ENCODE measurements around the gene MCM9.
A peak's percentile ranks its signal among the peaks of the same experiment; 100 is the strongest.

Gene MCM9

GRCh38 chr6:118934461-118935330 is at the start of gene MCM9:
Gene MCM9, minus strand, starts transcription at chr6:118935159. Its CDS starts 3,436 bp downstream, at chr6:118931723.
- DNase-seq, result peak; percentile 91

- no peak for DNase-seq
Measured at GRCh38 chr6:118984342-118984741, 49.4 kb upstream of the MCM9 start.

- DNase-seq, result no peak
Measured at GRCh38 chr6:118982575-118982911, 47.6 kb upstream of the MCM9 start.

- no peak for DNase-seq
Measured at GRCh38 chr6:118981884-118982574, 47.1 kb upstream of the MCM9 start.

- no peak for DNase-seq
Measured at GRCh38 chr6:118980063-118980462, 45.1 kb upstream of the MCM9 start.

- DNase-seq, result no peak
Measured at GRCh38 chr6:118974790-118975189, 39.8 kb upstream of the MCM9 start.

- DNase-seq, result no peak
Measured at GRCh38 chr6:118971682-118972081, 36.7 kb upstream of the MCM9 start.

- DNase-seq, result no peak
Measured at GRCh38 chr6:118970866-118971265, 35.9 kb upstream of the MCM9 start.

- no peak for DNase-seq
Measured at GRCh38 chr6:118968416-118968815, 33.5 kb upstream of the MCM9 start.

GRCh38 chr6:118967239-118967638 is 32.3 kb upstream of the MCM9 start:
- no peak for DNase-seq

- no peak for DNase-seq
Measured at GRCh38 chr6:118965843-118966370, 30.9 kb upstream of the MCM9 start.

- no peak for DNase-seq
Measured at GRCh38 chr6:118965371-118965770, 30.4 kb upstream of the MCM9 start.

- no peak for DNase-seq
Measured at GRCh38 chr6:118963003-118963402, 28.0 kb upstream of the MCM9 start.

GRCh38 chr6:118959903-118960302 is 24.9 kb upstream of the MCM9 start:
- no peak for DNase-seq

GRCh38 chr6:118953391-118953790 is 18.4 kb upstream of the MCM9 start:
- no peak for DNase-seq

- no peak for DNase-seq
Measured at GRCh38 chr6:118952683-118953082, 17.7 kb upstream of the MCM9 start.

- DNase-seq, result no peak
Measured at GRCh38 chr6:118945217-118945616, 10.3 kb upstream of the MCM9 start.

- no peak for DNase-seq
Measured at GRCh38 chr6:118940770-118941169, 5.8 kb upstream of the MCM9 start.

GRCh38 chr6:118939683-118940082 is 4.7 kb upstream of the MCM9 start:
- DNase-seq, result no peak

GRCh38 chr6:118935978-118936703 is 1.2 kb upstream of the MCM9 start:
- no peak for DNase-seq

- DNase-seq, result no peak
Measured at GRCh38 chr6:118935331-118935668, 341 bp upstream of the MCM9 start.

GRCh38 chr6:118933855-118934460 is 1.0 kb downstream of the MCM9 start:
- no peak for DNase-seq

- no peak for DNase-seq
Measured at GRCh38 chr6:118932421-118932820, 2.5 kb downstream of the MCM9 start.
